Loucy (cell line): Measurements from ENCODE around the gene TRIM67.

Experiments
- CTCF ChIP-seq: fragments of 200-600 bp; sonication (generic); conservative IDR thresholded peaks from 2 replicates; pipeline ENCODE4 v1.5.1; 2014; ENCODE audit warnings: mild to moderate bottlenecking, antibody characterized with exemption, low read length
- EZH2phosphoT487 ChIP-seq: fragments of 200-600 bp; IDR thresholded peaks from 2 replicates; pipeline ENCODE4 v1.6.1; 2018; ENCODE audit warnings: antibody characterized with exemption, mild to moderate bottlenecking, moderate library complexity, borderline replicate concordance

GRCh38 chr1:231219422-231220401 lies 57.9 kb downstream of the TRIM67 start:
- TF ChIP-seq CTCF (no peak), EZH2phosphoT487 (no peak)
